ENCODE measurements around the gene TOMM34. TPM values are rescaled to one million over a fixed set of nuclear protein-coding genes. Genes with fewer than 3 reads are reported as not detected.
A peak's percentile ranks its signal among the peaks of the same experiment; 100 is the strongest.

The TOMM34 gene
- total and polyA plus RNA-seq, 2 experiments from 2014 or later = 63.4 to 63.8 TPM

GRCh38 chr20:44993343-44993742 lies 33.1 kb upstream of the TOMM34 start:
- H3K4me3 ChIP-seq = no peak overlapping the region
- H3K79me2 ChIP-seq (ENCODE audit: insufficient read depth) = peaks cover 37% of the 10 kb centered on the region
- no peaks in the 10 kb centered on the region for H4K20me1 ChIP-seq (ENCODE audit: insufficient read depth)
- no peak overlapping the region for H2AFZ ChIP-seq
- peak overlapping the region; percentile 22 for H3K4me2 ChIP-seq (ENCODE audit: unreplicated experiment)
- H3K27ac ChIP-seq = no peak overlapping the region
- H3K9ac ChIP-seq = no peak overlapping the region
- 98% methylated on average over 3 of the region's 3 CpGs for WGBS, 2 experiments (ENCODE audit: low coverage in 1 of 2, low lambda C conversion rate in 2 of 2, missing lambda C conversion rate in 2 of 2)
- H3K4me1 ChIP-seq (ENCODE audit: insufficient read depth) = peaks cover 29% of the 10 kb centered on the region
- TF ChIP-seq EZH2phosphoT487 (IDR thresholded peaks at IDR 0.05; ENCODE audit: insufficient read depth, low read depth) (no peak), EZH2 (IDR thresholded peaks at IDR 0.05; ENCODE audit: insufficient read depth, poor library complexity, severe bottlenecking) (no peak)
- in situ Hi-C loops (cut with MboI) = no loop called here
- H3K36me3 ChIP-seq (ENCODE audit: low read depth) = peaks cover 20% of the 10 kb centered on the region
- no peaks in the 10 kb centered on the region for H3K9me2 ChIP-seq (ENCODE audit: insufficient read depth)
- H3F3A ChIP-seq (ENCODE audit: insufficient read depth) = peaks cover 23% of the 10 kb centered on the region
- no peaks in the 10 kb centered on the region for H3K27me3 ChIP-seq (replicated peaks; ENCODE audit: insufficient read depth)
- H3K9me3 ChIP-seq (ENCODE audit: low read depth) = no peaks in the 10 kb centered on the region
- DNase-seq = peak; percentile 21

- Histone ChIP-seq H2AFZ (peak overlapping the region; percentile 82), H3K9me3 (ENCODE audit: low read depth) (no peaks in the 10 kb centered on the region), H3K4me2 (ENCODE audit: unreplicated experiment) (peak overlapping the region; percentile 97), H3F3A (ENCODE audit: insufficient read depth) (peaks cover 23% of the 10 kb centered on the region), H3K4me3 (peak overlapping the region; percentile 72), H3K27ac (peak overlapping the region; percentile 69), H3K79me2 (ENCODE audit: insufficient read depth) (peaks cover 37% of the 10 kb centered on the region), H3K9ac (peak overlapping the region; percentile 78), H4K20me1 (ENCODE audit: insufficient read depth) (no peaks in the 10 kb centered on the region), H3K27me3 (replicated peaks; ENCODE audit: insufficient read depth) (no peaks in the 10 kb centered on the region), H3K4me1 (ENCODE audit: insufficient read depth) (peaks cover 29% of the 10 kb centered on the region), H3K9me2 (ENCODE audit: insufficient read depth) (no peaks in the 10 kb centered on the region), H3K36me3 (ENCODE audit: low read depth) (peaks cover 25% of the 10 kb centered on the region)
- in situ Hi-C loops (cut with MboI) = no loop called here
- no peak for DNase-seq
- no peak for TF ChIP-seq EZH2phosphoT487 (IDR thresholded peaks at IDR 0.05; ENCODE audit: insufficient read depth, low read depth)
- TF ChIP-seq EZH2 (IDR thresholded peaks at IDR 0.05; ENCODE audit: insufficient read depth, poor library complexity, severe bottlenecking) = no peak
These were observed 30.8 kb upstream of the TOMM34 start for GRCh38 chr20:44990957-44991356.

GRCh38 chr20:44990425-44990824 lies 30.2 kb upstream of the TOMM34 start:
- Histone ChIP-seq H3K9me3 (ENCODE audit: low read depth) (no peaks in the 10 kb centered on the region), H3K9me2 (ENCODE audit: insufficient read depth) (no peaks in the 10 kb centered on the region), H3K9ac (peak overlapping the region; percentile 78), H3K27ac (peak overlapping the region; percentile 69), H2AFZ (peak overlapping the region; percentile 82), H3K27me3 (replicated peaks; ENCODE audit: insufficient read depth) (no peaks in the 10 kb centered on the region), H3K4me3 (peak overlapping the region; percentile 72), H3K79me2 (ENCODE audit: insufficient read depth) (peaks cover 37% of the 10 kb centered on the region), H4K20me1 (ENCODE audit: insufficient read depth) (no peaks in the 10 kb centered on the region), H3F3A (ENCODE audit: insufficient read depth) (peaks cover 23% of the 10 kb centered on the region), H3K4me1 (ENCODE audit: insufficient read depth) (peaks cover 29% of the 10 kb centered on the region), H3K4me2 (ENCODE audit: unreplicated experiment) (peak overlapping the region; percentile 97), H3K36me3 (ENCODE audit: low read depth) (peaks cover 29% of the 10 kb centered on the region)
- in situ Hi-C loops (cut with MboI) = no loop called here
- 3 to 7% methylated on average over 3 of the region's 3 CpGs for WGBS, 2 experiments (ENCODE audit: low coverage in 1 of 2, low lambda C conversion rate in 2 of 2, missing lambda C conversion rate in 2 of 2)
- DNase-seq = peak; percentile 71
- TF ChIP-seq EZH2phosphoT487 (IDR thresholded peaks at IDR 0.05; ENCODE audit: insufficient read depth, low read depth) (no peak), EZH2 (IDR thresholded peaks at IDR 0.05; ENCODE audit: insufficient read depth, poor library complexity, severe bottlenecking) (no peak)

GRCh38 chr20:44988631-44989171 lies 28.5 kb upstream of the TOMM34 start:
- in situ Hi-C loops (cut with MboI) = no loop called here

More at GRCh38 chr20:44988631-44989171, 28.5 kb upstream of the TOMM34 start:
- peaks cover 23% of the 10 kb centered on the region for H3F3A ChIP-seq (ENCODE audit: insufficient read depth)
- H3K9ac ChIP-seq = no peak overlapping the region
- WGBS, 2 experiments (ENCODE audit: low coverage in 1 of 2, low lambda C conversion rate in 2 of 2, missing lambda C conversion rate in 2 of 2) = 61 to 65% methylated on average over 1 of the region's 1 CpG
- H3K4me2 ChIP-seq (ENCODE audit: unreplicated experiment) = no peak overlapping the region
- H2AFZ ChIP-seq = no peak overlapping the region
- H3K9me2 ChIP-seq (ENCODE audit: insufficient read depth) = no peaks in the 10 kb centered on the region
- DNase-seq = no peak
- TF ChIP-seq EZH2phosphoT487 (IDR thresholded peaks at IDR 0.05; ENCODE audit: insufficient read depth, low read depth) (no peak), EZH2 (IDR thresholded peaks at IDR 0.05; ENCODE audit: insufficient read depth, poor library complexity, severe bottlenecking) (no peak)
- H3K79me2 ChIP-seq (ENCODE audit: insufficient read depth) = peaks cover 37% of the 10 kb centered on the region
- H3K4me1 ChIP-seq (ENCODE audit: insufficient read depth) = peaks cover 29% of the 10 kb centered on the region
- no peaks in the 10 kb centered on the region for H4K20me1 ChIP-seq (ENCODE audit: insufficient read depth)
- H3K4me3 ChIP-seq = no peak overlapping the region
- H3K27me3 ChIP-seq (replicated peaks; ENCODE audit: insufficient read depth) = no peaks in the 10 kb centered on the region
- H3K9me3 ChIP-seq (ENCODE audit: low read depth) = no peaks in the 10 kb centered on the region
- no peak overlapping the region for H3K27ac ChIP-seq
- peaks cover 38% of the 10 kb centered on the region for H3K36me3 ChIP-seq (ENCODE audit: low read depth)
